Activated CD8-positive, alpha-beta T cell treated with anti-CD3 and anti-CD28 coated beads for 36 hours (primary cell): Measurements from ENCODE around the gene FXYD1. TPM values are rescaled to one million over a fixed set of nuclear protein-coding genes. Genes with fewer than 3 reads are reported as not detected.

Source experiments
- ATAC-seq: fragments of 200-7000 bp; cut with Tn5 transposase; one replicate; pipeline ENCODE4 v1.10.0; 2021; ENCODE audit warnings: mild to moderate bottlenecking, moderate library complexity
- CTCF ChIA-PET: fragments of 350-600 bp; sonication (Branson Sonifier 250); formaldehyde crosslinking; loops from one replicate; lab custom pipeline; 2021; ENCODE audit warnings: antibody characterized with exemption; lab: Charles Lee
- POLR2A ChIA-PET: fragments of 350-600 bp; sonication (Branson Sonifier 250); formaldehyde crosslinking; loops from one replicate; lab custom pipeline; 2021; ENCODE audit warnings: antibody characterized with exemption; lab: Charles Lee
- DNase-seq: peaks from one replicate; pipeline ENCODE4 v3.0.0-alpha.2; 2020
- H3K27ac Mint-ChIP-seq: one replicate; pipeline ENCODE4 v1.8.0; 2021; ENCODE audit warnings: mild to moderate bottlenecking, mixed read lengths
- H3K27me3 Mint-ChIP-seq: one replicate; pipeline ENCODE4 v1.8.0; 2021; ENCODE audit warnings: mixed read lengths
- H3K36me3 Mint-ChIP-seq: one replicate; pipeline ENCODE4 v1.8.0; 2021; ENCODE audit warnings: low read depth, mixed read lengths
- H3K4me1 Mint-ChIP-seq: one replicate; pipeline ENCODE4 v1.8.0; 2021; ENCODE audit warnings: low read depth, mixed read lengths
- H3K4me3 Mint-ChIP-seq: one replicate; pipeline ENCODE4 v1.8.0; 2021; ENCODE audit warnings: mild to moderate bottlenecking, moderate library complexity, mixed read lengths
- H3K9me3 Mint-ChIP-seq: one replicate; pipeline ENCODE4 v1.8.0; 2021; ENCODE audit warnings: mixed read lengths
- intact Hi-C: fragments of 100-400 bp; cut with micrococcal nuclease; formaldehyde crosslinking; loops from one replicate; pipeline ENCODE4 v1.10.0; 2022
- total RNA-seq, 2 experiments: library from RNA; stranded (reverse); gene quantifications; one replicate each; pipeline ENCODE4 v1.2.3, GENCODE V29; 2021
- TF ChIP-seq, protein P1 (sequence below): fragments of 200-600 bp; IDR thresholded peaks from one replicate; pipeline ENCODE4 v1.8.0; 2022; ENCODE audit warnings: antibody characterized with exemption, mild to moderate bottlenecking

The FXYD1 gene
- total RNA-seq, 2 experiments from 2014 or later, result 1.9 TPM; not detected in 1

DNA sequence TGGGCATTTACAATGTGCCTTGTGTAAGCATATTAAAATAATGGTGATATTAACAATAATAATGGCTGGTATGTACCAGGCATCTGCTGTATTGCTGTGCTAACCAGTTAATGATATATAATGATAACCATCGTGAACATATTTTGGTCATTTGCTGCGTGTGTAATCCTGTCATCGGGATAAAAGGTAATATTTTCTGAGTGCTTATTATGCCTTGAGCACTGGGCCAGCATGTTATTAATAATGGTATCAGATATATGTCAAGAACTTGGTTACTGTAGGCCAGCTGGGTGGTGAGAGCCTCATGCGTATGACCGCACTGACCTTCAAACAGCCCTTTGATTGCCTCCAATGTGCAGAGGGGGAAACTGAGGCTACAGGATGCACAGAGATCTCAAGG lies 45.2 kb upstream of the FXYD1 start:
- peaks cover 2% of the 10 kb centered on the region for H3K4me1 Mint-ChIP-seq
- no peaks in the 10 kb centered on the region for H3K36me3 Mint-ChIP-seq
- ChIA-PET POLR2A (no interaction called here), CTCF (interaction anchor here (1.9 kb wide), 1 partner anchor 27 kb away, joined by 7 read pairs; no protein-coding TSS in a partner anchor)
- no peak overlapping the region for H3K4me3 Mint-ChIP-seq
- peaks cover 3% of the 10 kb centered on the region for H3K27me3 Mint-ChIP-seq
- TF ChIP-seq, protein P1, sequence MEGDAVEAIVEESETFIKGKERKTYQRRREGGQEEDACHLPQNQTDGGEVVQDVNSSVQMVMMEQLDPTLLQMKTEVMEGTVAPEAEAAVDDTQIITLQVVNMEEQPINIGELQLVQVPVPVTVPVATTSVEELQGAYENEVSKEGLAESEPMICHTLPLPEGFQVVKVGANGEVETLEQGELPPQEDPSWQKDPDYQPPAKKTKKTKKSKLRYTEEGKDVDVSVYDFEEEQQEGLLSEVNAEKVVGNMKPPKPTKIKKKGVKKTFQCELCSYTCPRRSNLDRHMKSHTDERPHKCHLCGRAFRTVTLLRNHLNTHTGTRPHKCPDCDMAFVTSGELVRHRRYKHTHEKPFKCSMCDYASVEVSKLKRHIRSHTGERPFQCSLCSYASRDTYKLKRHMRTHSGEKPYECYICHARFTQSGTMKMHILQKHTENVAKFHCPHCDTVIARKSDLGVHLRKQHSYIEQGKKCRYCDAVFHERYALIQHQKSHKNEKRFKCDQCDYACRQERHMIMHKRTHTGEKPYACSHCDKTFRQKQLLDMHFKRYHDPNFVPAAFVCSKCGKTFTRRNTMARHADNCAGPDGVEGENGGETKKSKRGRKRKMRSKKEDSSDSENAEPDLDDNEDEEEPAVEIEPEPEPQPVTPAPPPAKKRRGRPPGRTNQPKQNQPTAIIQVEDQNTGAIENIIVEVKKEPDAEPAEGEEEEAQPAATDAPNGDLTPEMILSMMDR, result no peak
- no peak overlapping the region for H3K27ac Mint-ChIP-seq
- intact Hi-C loops, result no loop called here
- no peaks in the 10 kb centered on the region for H3K9me3 Mint-ChIP-seq
- no peak for DNase-seq
- ATAC-seq, result no peak

DNA sequence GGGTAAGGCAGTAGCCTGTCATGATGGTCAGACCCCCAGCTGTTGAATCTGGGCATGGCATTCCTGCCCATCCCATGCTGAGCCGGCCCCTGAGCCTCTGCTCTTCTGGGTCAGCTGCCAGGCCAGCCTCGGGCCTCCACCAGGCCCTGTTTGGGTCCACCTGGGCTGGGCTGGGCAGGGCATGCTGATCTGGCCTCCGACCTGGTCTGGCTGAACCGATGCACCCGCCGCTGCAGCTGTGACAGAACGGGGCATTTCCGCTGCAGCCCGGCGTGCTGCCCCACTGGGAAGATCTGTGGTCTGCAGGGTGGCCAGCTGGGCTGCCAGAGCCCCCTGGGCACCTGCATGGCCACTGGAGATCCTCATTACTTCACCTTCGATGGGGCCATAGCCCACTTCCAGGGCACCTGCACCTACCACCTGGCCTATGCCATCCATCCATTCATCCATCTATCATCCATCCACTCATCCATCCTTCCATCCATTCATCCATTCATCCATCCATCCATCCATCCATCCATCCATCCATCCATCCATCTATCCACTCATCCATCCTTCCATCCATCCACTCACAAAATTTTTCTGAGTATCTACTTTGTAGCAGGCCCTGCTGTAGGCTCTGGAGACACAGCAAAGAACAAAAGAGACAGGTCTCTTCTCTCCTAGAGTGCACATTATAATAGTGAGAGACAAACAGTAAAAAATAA lies 44.5 kb upstream of the FXYD1 start:
- peaks cover 2% of the 10 kb centered on the region for H3K4me1 Mint-ChIP-seq
- H3K27me3 Mint-ChIP-seq, result peaks cover 3% of the 10 kb centered on the region
- ChIA-PET CTCF (interaction anchor here (1.9 kb wide), 1 partner anchor 27 kb away, joined by 7 read pairs; no protein-coding TSS in a partner anchor), POLR2A (no interaction called here)
- DNase-seq (no peak), ATAC-seq (no peak)
- H3K4me3 Mint-ChIP-seq, result no peak overlapping the region
- intact Hi-C loops, result no loop called here
- H3K36me3 Mint-ChIP-seq, result no peaks in the 10 kb centered on the region
- H3K9me3 Mint-ChIP-seq, result no peaks in the 10 kb centered on the region
- H3K27ac Mint-ChIP-seq, result no peak overlapping the region
- TF ChIP-seq, protein P1, result no peak

DNA sequence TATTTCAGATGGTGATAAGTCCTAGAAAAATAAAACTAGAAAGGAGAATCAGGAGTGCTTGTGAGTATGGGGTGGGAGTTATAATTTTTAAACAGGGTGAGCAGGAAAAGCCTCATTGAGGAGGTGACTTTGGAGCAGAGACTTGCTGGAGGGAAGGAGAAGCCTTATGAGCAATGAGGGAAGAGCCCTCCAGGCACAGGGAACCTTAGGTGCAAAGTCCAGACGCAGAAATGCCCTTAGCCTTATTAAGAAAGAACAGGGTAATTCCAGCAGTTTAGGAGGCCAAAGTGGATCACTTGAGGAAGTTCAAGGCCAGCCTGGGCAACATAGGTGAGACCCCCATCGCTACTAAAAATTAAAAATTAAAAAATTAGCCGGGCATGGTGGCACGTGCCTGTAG lies 44.0 kb upstream of the FXYD1 start:
- CTCF ChIA-PET, result no interaction called here
- Mint-ChIP-seq H3K9me3 (no peaks in the 10 kb centered on the region), H3K27ac (no peak overlapping the region)

DNA sequence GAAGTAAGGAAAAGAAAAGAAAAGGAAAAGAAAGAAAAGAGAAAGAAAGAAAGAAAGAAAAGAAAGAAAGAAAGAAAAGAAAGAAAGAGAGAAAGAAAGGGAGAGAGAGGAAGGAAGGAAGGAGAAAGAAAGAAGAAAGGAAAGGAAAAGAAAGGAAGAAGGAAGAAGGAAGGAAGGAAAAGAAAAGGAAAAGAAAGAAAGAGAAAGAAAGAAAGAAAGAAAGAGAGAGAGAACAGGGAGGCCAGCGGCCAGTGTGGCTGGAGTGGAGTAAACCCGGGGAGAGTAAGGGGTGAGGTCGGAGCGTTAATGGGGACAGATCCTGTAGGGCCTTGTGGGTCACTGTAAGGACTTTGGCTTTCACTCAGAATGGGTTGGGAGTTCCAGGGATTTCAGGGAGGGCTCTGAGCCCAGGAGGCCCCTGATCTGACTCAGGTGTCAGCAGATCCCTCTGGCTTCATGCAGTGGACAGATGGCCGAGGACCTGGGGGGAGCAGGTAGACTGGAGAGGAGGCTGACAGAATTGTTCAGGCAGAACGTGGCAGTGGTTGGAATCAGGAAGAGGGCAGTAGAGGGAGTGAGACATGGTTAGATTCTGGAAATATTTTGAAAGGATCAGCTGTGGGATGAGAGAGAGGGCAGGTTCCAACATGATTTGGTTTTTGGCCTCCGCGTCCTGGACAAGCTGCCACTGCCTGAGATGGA lies 42.8 kb upstream of the FXYD1 start:
- TF ChIP-seq, protein P1, result no peak
- no peaks in the 10 kb centered on the region for H3K4me1 Mint-ChIP-seq
- no peaks in the 10 kb centered on the region for H3K36me3 Mint-ChIP-seq
- ATAC-seq (no peak), DNase-seq (no peak)
- no peak overlapping the region for H3K4me3 Mint-ChIP-seq
- CTCF ChIA-PET, result interaction anchor here (1.3 to 1.5 kb wide), 2 partner anchors 19 to 51 kb away, joined by 3 to 4 read pairs; no protein-coding TSS in a partner anchor
- H3K9me3 Mint-ChIP-seq, result no peaks in the 10 kb centered on the region
- no peak overlapping the region for H3K27ac Mint-ChIP-seq
- intact Hi-C loops, result no loop called here
- no peaks in the 10 kb centered on the region for H3K27me3 Mint-ChIP-seq
- POLR2A ChIA-PET, result no interaction called here

More for the DNA sequence above, 44.0 kb upstream of the FXYD1 start:
- TF ChIP-seq, protein P1, result no peak
- intact Hi-C loops, result no loop called here
- ATAC-seq (no peak), DNase-seq (no peak)
- POLR2A ChIA-PET, result no interaction called here
- Mint-ChIP-seq H3K4me3 (no peak overlapping the region), H3K36me3 (no peaks in the 10 kb centered on the region), H3K4me1 (peaks cover 2% of the 10 kb centered on the region), H3K27me3 (peaks cover 3% of the 10 kb centered on the region)
